HUDEP-2 (cell line): ENCODE measurements around the gene UNC79.

Experiments
- DNase-seq, 76 experiments: peaks; one replicate each; lab custom pipeline; 2025; ENCODE audit not compliant: unreplicated experiment in 76 of 76; lab: John Stamatoyannopoulos, UW

Gene UNC79

DNA sequence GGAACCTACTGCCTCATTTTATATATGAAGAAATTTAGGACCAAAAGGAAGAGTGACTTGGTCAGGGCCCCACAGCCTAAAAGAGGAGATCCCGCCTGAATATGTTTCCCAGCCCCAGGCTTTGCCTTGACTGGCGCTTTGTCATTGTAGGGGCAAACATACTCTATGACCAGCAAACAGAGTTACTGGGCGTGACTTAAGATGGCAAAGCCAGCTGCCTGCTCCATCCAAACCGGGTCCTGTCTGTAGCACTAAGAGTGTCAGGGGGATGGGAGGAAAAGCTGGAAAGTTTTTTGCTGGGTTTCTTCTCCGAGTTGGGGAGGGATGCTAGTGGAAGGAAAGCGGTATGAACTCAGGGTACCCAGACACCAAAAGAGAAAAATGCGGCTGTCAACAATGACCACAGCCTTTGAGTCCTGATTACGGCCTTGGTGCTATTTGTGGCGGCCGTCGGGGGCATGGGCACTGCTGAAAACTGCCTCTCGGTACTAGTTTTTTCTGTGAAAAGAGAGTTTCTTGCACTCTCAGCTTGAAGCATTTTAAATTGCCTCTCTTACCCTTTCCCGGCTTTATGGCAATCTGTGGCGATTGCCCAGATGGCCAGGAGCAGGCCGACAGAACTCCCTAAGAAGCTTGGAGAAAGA is 274.9 kb downstream of the UNC79 start:
- no peak for DNase-seq

DNA sequence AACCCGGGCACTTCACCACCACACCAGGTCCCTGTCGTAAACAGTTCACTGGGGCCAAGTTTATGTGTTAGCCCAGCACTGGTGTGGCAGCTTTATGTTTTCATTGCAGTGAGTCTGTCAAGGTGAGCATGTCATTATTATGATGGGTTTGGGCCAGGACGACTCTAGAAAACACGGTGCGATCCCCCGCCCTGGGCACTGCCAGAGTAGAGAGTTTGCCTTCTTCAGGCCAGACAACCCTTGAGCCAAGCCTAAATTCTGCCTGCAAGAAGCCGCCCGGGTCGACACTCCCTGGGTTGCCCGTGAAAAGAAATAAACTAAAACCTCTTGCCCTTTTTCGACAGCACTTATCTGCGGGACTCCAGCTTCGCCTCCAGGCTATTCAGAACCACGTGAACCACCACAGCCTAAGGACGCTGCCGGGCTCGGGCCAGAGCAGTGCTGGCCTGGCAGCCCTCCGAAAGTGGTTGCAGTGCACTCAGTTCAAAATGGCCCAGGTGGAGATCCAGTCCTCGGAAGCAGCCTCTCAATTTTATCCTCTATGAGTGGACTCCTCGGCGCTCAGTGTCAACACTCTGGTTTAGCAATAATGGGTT is 275.7 kb downstream of the UNC79 start:
- no peak for DNase-seq

GRCh38 chr14:93707475-93707874 is 276.7 kb downstream of the UNC79 start:
- DNase-seq, result no peak

GRCh38 chr14:93708311-93708734 is 277.6 kb downstream of the UNC79 start:
- no peak for DNase-seq

- no peak for DNase-seq
Measured at GRCh38 chr14:93708800-93709199, 278.1 kb downstream of the UNC79 start.

- DNase-seq, result no peak
Measured at GRCh38 chr14:93709249-93709648, 278.5 kb downstream of the UNC79 start.

- no peak for DNase-seq
Measured at GRCh38 chr14:93712079-93712837, 281.5 kb downstream of the UNC79 start.

DNA sequence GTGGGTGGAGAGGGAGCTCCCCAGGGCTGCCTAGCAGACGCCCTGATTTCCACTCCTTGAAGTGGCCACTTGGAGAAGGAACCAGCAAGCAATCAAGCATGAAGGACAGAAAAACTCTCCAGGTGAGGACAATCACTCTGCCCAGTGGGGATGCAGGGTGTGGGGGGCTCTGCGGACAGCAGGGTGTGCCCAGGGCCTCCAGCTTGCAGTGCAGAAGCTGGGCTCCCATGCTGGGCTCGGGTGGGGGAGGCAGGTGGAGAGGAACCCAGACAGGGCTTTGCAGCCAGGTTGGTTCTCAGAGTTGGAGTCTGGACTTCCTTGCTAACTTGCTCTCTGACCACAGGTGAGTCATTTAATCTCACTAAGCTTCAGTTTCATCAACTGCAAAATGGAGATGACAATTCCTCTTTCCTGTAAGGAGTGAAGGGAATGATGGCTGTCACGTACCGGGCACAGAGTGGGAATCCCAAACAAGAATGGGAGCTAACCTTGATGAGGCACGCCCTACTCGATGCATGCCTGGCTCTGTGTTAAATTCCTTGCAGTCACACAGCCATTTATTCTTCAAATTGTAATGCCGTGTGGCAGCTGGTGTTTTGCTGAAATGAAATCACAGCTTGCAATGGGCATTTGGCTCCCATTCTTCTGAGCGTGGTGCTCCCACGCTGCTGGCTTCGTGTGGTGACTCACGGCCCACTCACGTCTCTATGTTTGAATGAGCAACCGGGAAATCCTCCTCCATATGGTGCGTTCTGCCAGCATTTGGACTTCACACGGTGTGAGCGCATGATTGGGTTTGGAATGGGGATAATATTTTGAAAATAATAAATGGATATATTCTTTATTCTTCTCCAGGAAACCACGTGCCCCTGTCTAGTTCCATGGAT is 282.3 kb downstream of the UNC79 start:
- no peak for DNase-seq

DNA sequence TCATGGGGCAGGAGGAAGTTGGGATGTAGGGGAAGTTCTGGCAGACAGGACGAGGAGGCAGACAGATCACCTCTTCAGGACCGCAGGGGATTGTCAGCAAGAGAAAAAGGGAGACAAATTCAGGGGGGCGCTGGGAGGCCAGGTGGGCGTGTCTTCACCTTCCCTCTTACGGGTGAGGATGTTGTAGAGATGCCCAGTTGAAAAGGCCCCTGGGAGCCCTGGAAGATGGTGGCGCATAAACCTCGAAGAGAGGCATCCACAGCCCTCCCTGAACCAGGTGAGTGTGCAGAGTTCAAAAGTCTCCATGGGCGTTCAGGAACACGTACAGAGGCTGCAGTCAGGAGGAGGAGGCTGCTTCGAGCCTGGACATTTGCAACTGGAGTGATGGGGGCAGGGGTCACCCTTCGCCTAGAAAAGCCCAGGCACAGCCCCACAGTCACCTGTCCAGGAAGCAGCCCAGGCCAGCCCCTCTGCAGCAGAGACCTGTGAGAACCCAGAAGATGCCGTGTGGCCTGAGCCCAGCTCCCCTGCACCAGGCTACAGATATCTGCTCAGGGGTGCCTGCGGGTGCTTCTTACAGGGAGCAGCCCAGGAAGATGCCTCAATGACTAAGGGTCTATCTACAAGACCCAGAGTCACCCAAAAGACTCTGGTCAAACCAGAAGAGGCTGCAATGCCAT is 283.1 kb downstream of the UNC79 start:
- no peak for DNase-seq

DNA sequence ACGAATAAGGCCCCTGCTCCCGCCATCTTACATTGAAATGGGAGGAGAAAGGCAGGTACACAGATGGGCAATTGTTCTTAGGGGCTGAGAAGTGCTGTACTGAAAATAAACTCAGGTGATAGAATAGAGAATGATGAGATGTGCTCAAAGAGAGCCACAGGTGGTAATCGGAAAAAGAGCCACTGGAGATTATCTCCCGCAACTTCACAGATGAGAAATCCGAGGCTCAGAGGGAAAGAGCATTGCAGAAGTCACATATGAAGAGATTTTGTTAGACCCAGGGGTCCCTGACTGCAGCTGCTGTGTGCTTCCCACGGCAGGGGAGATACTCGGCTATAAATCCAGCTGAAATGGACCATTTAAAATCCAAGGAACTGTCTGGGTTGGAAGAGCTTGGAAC is 283.9 kb downstream of the UNC79 start:
- DNase-seq, result no peak

- no peak for DNase-seq
Measured at GRCh38 chr14:93715279-93715927, 284.7 kb downstream of the UNC79 start.

GRCh38 chr14:93716002-93716745 is 285.4 kb downstream of the UNC79 start:
- no peak for DNase-seq

- DNase-seq, result no peak
Measured at GRCh38 chr14:93716746-93717667, 286.3 kb downstream of the UNC79 start.

- DNase-seq, result no peak
Measured at GRCh38 chr14:93717668-93718320, 287.1 kb downstream of the UNC79 start.

GRCh38 chr14:93719256-93719655 is 288.5 kb downstream of the UNC79 start:
- DNase-seq, result no peak

DNA sequence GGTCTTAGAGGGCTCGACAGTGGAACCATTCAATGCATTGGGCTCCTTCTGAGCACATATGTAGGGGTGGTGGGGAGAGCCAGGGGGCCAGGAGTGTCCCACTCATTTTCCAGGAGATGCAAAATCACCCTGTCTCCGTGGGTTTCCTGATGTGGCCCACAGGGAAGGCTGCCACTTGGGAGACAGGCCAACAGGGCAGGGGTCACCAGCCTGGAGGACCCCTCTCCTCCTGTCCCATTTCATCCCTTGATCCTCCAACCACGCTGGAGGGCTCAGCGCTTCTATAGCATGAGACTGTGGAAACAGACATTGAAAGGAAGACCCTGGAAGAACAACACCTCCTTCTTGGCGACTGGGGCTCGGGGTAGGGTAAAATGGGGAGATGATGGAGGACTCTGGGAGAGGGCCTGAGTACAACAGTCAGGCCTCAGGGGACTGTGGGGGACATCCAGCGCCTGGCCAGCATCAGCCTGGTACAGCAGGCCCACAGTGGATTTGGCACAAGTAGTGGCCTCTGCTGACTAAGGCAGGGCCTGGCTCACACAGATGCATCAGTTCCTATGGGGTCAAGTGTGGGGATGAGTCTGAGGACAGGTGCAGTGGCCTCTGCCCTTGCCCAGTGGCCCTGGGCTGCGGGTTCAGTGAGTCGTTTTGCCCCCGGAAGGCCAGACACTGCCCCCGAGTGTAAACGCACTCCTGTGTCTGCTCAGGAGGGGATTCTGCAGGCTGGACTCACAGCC is 289.5 kb downstream of the UNC79 start:
- DNase-seq, result no peak

DNA sequence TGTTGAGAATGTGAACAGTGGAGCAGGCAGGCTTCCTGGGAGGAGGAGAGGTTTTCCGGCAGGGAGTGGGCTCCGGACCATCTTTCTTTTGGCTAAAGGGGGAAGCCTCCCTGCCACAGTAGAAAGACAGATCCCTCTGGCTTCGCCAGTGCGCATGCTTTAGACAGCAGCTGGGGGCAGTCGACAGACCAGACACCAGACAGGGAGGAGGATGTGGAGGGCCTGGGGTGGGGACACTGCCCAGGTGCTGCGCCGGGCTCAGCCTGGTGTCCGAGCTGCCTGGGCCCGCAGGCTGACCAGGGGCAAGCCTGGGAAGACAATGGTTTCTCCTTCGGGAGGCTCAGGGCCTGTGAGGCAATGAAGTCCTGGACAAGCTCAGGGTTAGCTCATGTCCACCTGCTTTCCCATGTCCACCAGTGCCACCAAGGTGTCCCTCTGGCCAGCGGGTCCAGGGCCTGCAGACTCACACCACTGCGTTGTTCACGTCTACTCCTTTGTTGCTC is 290.3 kb downstream of the UNC79 start:
- no peak for DNase-seq
